GM06990 (cell line): ENCODE data around the gene LSM14A.

Experiments used
- DNase-seq: peaks from one replicate; pipeline ENCODE4 v3.0.0-alpha.2; 2011; ENCODE audit not compliant: insufficient read length; ENCODE audit errors: extremely low read depth
- H3K27me3 ChIP-seq: replicated peaks from 2 replicates; pipeline ENCODE4 v1.6.0; 2011; ENCODE audit warnings: low read length; ENCODE audit not compliant: control insufficient read depth, insufficient read depth
- H3K36me3 ChIP-seq: 2 replicates; pipeline ENCODE4 v1.5.1; 2011; ENCODE audit warnings: low read length; ENCODE audit not compliant: control insufficient read depth, insufficient read depth
- H3K4me3 ChIP-seq: replicated peaks from 2 replicates; pipeline ENCODE4 v1.5.1; 2011; ENCODE audit warnings: low read depth, mild to moderate bottlenecking, control low read depth, low read length
- TF ChIP-seq, protein P1 (sequence below): IDR thresholded peaks from 2 replicates; pipeline ENCODE4 v1.5.1; 2011; ENCODE audit warnings: low read length, control low read depth, mild to moderate bottlenecking, inconsistent platforms; ENCODE audit not compliant: insufficient read depth, poor library complexity, severe bottlenecking

The LSM14A gene

GRCh38 chr19:34254698-34255432, 82.6 kb downstream of the LSM14A start:
- DNase-seq, result peak; percentile 73
- peak overlapping the region; percentile 91 for H3K4me3 ChIP-seq
- H3K36me3 ChIP-seq, result no peaks in the 10 kb centered on the region
- H3K27me3 ChIP-seq, result no peaks in the 10 kb centered on the region
- TF ChIP-seq, protein P1, sequence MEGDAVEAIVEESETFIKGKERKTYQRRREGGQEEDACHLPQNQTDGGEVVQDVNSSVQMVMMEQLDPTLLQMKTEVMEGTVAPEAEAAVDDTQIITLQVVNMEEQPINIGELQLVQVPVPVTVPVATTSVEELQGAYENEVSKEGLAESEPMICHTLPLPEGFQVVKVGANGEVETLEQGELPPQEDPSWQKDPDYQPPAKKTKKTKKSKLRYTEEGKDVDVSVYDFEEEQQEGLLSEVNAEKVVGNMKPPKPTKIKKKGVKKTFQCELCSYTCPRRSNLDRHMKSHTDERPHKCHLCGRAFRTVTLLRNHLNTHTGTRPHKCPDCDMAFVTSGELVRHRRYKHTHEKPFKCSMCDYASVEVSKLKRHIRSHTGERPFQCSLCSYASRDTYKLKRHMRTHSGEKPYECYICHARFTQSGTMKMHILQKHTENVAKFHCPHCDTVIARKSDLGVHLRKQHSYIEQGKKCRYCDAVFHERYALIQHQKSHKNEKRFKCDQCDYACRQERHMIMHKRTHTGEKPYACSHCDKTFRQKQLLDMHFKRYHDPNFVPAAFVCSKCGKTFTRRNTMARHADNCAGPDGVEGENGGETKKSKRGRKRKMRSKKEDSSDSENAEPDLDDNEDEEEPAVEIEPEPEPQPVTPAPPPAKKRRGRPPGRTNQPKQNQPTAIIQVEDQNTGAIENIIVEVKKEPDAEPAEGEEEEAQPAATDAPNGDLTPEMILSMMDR, result no peak

- TF ChIP-seq, protein P1, result no peak
These were observed 83.2 kb downstream of the LSM14A start for GRCh38 chr19:34255546-34255945.

DNA sequence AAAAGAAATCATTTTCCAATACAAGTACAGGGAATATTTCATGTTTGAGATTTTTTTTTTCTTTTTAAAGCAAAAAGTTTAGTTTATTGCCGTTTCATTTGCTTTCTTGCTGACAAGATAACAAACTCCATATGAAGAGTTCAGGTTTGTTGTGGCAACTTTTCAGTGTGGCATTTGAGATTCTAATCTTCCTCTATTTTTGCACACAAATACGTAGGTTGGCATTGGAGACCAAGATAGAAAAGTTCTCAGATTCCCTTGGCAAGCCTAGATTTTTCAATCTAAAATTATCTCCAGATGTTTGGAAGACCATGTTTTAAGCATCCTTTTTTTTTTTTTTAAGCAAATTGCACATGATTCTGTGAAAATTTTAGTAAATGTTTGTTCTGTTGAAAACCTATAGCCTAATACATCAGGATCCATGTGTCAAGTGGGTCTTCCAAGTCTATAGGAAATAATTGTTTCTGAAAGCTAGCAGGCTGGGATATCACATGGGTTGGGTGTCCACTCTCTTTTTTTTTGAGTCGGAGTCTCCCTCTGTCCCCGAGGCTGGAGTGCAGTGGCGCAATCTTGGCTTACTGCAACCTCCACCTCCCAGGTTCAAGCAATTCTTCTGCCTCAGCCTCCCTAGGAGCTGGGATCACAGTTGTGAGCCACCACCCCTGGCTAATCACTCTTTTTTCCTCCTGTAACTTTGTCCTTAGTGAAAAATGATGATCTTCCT, 84.7 kb downstream of the LSM14A start:
- no peak overlapping the region for H3K4me3 ChIP-seq
- H3K27me3 ChIP-seq, result no peaks in the 10 kb centered on the region
- H3K36me3 ChIP-seq, result no peaks in the 10 kb centered on the region
- no peak for DNase-seq
- TF ChIP-seq, protein P1, result no peak

More at GRCh38 chr19:34255546-34255945, 83.2 kb downstream of the LSM14A start:
- H3K4me3 ChIP-seq, result peak overlapping the region; percentile 91
- no peak for DNase-seq
- H3K27me3 ChIP-seq, result no peaks in the 10 kb centered on the region
- no peaks in the 10 kb centered on the region for H3K36me3 ChIP-seq

DNA sequence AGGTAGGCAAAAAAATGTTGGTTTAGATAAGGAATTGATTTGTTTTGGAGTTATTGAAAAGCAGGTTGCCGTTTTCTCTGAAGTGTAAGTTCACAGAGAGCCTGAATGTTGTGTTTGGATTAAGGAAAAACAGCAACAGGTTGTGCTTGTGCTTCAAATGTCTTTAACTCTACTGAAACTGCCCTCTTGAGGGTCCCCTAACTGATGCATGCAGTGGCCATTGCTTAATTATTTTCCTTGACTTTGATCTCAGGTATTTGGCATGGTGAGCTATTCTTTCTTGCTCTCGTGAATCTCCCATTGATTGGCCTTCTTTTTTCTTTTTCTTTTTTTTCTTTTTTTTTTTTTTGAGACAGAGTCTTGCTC, 85.2 kb downstream of the LSM14A start:
- Histone ChIP-seq H3K36me3 (no peaks in the 10 kb centered on the region), H3K4me3 (no peak overlapping the region), H3K27me3 (no peaks in the 10 kb centered on the region)
- no peak for DNase-seq
- TF ChIP-seq, protein P1, result no peak

DNA sequence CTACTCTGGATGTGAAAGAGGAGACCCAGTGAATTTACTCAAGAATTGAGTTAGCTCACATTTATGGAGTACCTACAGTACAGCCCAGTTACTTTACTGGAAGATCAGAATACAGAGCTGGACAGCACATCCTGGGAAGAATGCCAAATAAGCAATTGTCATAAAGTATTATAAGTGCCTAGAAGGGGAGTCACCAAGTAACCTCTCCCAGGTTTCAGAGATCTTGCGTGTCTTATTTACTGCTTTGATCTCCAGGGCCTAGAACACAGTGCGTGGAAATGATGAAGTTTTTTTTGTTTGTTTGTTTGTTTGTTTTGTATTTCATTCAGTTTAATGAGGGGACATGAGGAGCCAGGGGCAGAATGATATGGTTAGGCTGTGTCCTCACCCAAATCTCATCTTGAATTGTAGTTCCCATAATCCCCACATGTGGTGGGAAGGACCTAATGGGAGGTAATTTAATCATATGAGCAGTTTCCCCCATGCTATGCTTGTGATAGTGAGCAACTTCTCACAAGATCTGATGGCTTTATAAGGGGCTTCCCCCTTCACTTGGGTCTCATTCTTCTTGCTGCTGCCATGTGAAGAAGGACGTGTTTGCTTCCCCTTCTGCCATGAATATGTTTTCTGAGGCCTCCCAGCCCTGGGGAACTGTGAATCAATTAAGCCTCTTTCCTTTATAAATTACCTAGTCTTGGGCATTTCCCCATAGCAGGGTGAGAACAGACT, 87.2 kb downstream of the LSM14A start:
- DNase-seq, result no peak
- H3K27me3 ChIP-seq, result no peaks in the 10 kb centered on the region
- no peak overlapping the region for H3K4me3 ChIP-seq
- no peaks in the 10 kb centered on the region for H3K36me3 ChIP-seq
- TF ChIP-seq, protein P1, result no peak
